Keratinocyte (primary cell): ENCODE data around the gene ROR1. TPM values are rescaled to one million over a fixed set of nuclear protein-coding genes. Genes with fewer than 3 reads are reported as not detected.

ENCODE experiments used
- DNase-seq: peaks from one replicate; pipeline ENCODE4 v3.0.0-alpha.2; 2011; ENCODE audit warnings: low read depth, missing footprints, low spot score
- FAIRE-seq: peaks from 2 replicates; lab custom pipeline; 2011; peaks lifted over from hg19 to GRCh38; lab: Jason Lieb, UNC
- H2AFZ ChIP-seq: 2 replicates; pipeline ENCODE4 v1.6.0; 2012; ENCODE audit warnings: low read length, control low read depth, inconsistent platforms; ENCODE audit not compliant: control insufficient read depth
- H3K27ac ChIP-seq: 2 replicates; pipeline ENCODE4 v1.5.1; 2011; ENCODE audit warnings: low read length; ENCODE audit not compliant: control insufficient read depth, insufficient read depth
- H3K27me3 ChIP-seq: 3 replicates; pipeline ENCODE4 v1.6.0; 2011; ENCODE audit warnings: low read length; ENCODE audit not compliant: control insufficient read depth, insufficient read depth; ENCODE audit errors: extremely low read depth
- H3K36me3 ChIP-seq, 2 experiments: 2 replicates in 1 of 2; 3 replicates in 1 of 2; pipeline ENCODE4 v1.5.1; 2011; ENCODE audit warnings: low read length in 2 of 2, mild to moderate bottlenecking in 1 of 2; ENCODE audit not compliant: control insufficient read depth in 2 of 2, insufficient read depth in 2 of 2; ENCODE audit errors: extremely low read depth in 1 of 2
- H3K4me1 ChIP-seq: 3 replicates; pipeline ENCODE4 v1.5.1; 2011; ENCODE audit warnings: low read length; ENCODE audit not compliant: control insufficient read depth, insufficient read depth; ENCODE audit errors: extremely low read depth
- H3K4me2 ChIP-seq: 3 replicates; pipeline ENCODE4 v1.6.0; 2011; ENCODE audit warnings: low read depth, low read length; ENCODE audit not compliant: control insufficient read depth, insufficient read depth; ENCODE audit errors: extremely low read depth
- H3K4me3 ChIP-seq, 3 experiments: fragments of 200-600 bp in 1 of 3; sonication (generic) in 1 of 3; 2 replicates in 2 of 3; 3 replicates in 1 of 3; pipeline ENCODE4 v1.5.1; 2011 to 2016; ENCODE audit warnings: low read length in 3 of 3, mild to moderate bottlenecking in 3 of 3, control low read depth in 2 of 3, inconsistent platforms in 1 of 3, low read depth in 1 of 3, mixed read lengths in 1 of 3, mixed run types in 1 of 3, moderate library complexity in 1 of 3; ENCODE audit not compliant: control insufficient read depth in 2 of 3, insufficient read depth in 2 of 3; ENCODE audit errors: extremely low read depth in 1 of 3
- H3K79me2 ChIP-seq: 2 replicates; pipeline ENCODE4 v1.6.0; 2012; ENCODE audit warnings: low read length; ENCODE audit not compliant: control insufficient read depth, insufficient read depth
- H3K9ac ChIP-seq: 3 replicates; pipeline ENCODE4 v1.6.0; 2011; ENCODE audit warnings: low read length; ENCODE audit not compliant: control insufficient read depth, insufficient read depth; ENCODE audit errors: extremely low read depth
- H3K9me1 ChIP-seq: 3 replicates; pipeline ENCODE4 v1.6.0; 2011; ENCODE audit warnings: low read length; ENCODE audit not compliant: control insufficient read depth, insufficient read depth; ENCODE audit errors: extremely low read depth
- H3K9me3 ChIP-seq: 2 replicates; pipeline ENCODE4 v1.5.1; 2012; ENCODE audit warnings: low read depth, low read length; ENCODE audit not compliant: control insufficient read depth
- H4K20me1 ChIP-seq: 3 replicates; pipeline ENCODE4 v1.6.0; 2011; ENCODE audit warnings: low read length; ENCODE audit not compliant: control insufficient read depth, insufficient read depth; ENCODE audit errors: extremely low read depth
- CTCF ChIP-seq, 3 experiments: IDR thresholded peaks in 1 of 3; conservative IDR thresholded peaks in 1 of 3; optimal IDR thresholded peaks in 1 of 3; 2 replicates in 2 of 3; 3 replicates in 1 of 3; pipeline versions ENCODE3 to v1.5.1; 2011; ENCODE audit warnings: low read length in 3 of 3, mild to moderate bottlenecking in 3 of 3, moderate library complexity in 2 of 3, control low read depth in 1 of 3, inconsistent platforms in 1 of 3; ENCODE audit not compliant: insufficient read depth in 2 of 3; ENCODE audit errors: extremely low read depth in 1 of 3
- EZH2 ChIP-seq: IDR thresholded peaks from one replicate; pipeline ENCODE4 v1.6.1; 2012; ENCODE audit warnings: inconsistent platforms, mild to moderate bottlenecking, low read length, moderate library complexity
- dilution Hi-C: fragments of 300-500 bp; cut with MboI; formaldehyde crosslinking; loops from one replicate; pipeline ENCODE4 v1.7.0; 2020; ENCODE audit warnings: low sequenced_read_pairs; ENCODE audit not compliant: extremely low pct_ligation_motif_present
- polyA plus RNA-seq, 5 experiments: library from polyadenylated mRNA; depleted of rRNA in 3 of 5; stranded (reverse) in 3 of 5; stranded (forward) in 1 of 5; unstranded in 1 of 5; fragments of >200 nt; gene quantifications; 1 replicate in 1 of 5; 2 replicates in 3 of 5; 3 replicates in 1 of 5; pipeline versions ENCODE4 v1.2.1 to v1.2.3, GENCODE V29; 2011 to 2012; ENCODE audit warnings: missing spikeins in 2 of 5, low read depth in 1 of 5, low replicate concordance in 1 of 5

ROR1 gene
- polyA plus RNA-seq, 1 donor (not counting 4 experiments of a cell fraction or from before 2014, with no cell fraction given) = 9.2 TPM

GRCh38 chr1:63885899-63886298 lies 112.1 kb downstream of the ROR1 start:
- Histone ChIP-seq H3K4me1 (no peaks in the 10 kb centered on the region), H3K27ac (no peak overlapping the region), H3K27me3 (no peaks in the 10 kb centered on the region), H4K20me1 (no peaks in the 10 kb centered on the region), H3K79me2 (no peaks in the 10 kb centered on the region), H3K9me1 (no peaks in the 10 kb centered on the region), H3K4me3 (no peak overlapping the region), H3K36me3 (no peaks in the 10 kb centered on the region), H3K4me2 (no peak overlapping the region), H3K9me3 (no peaks in the 10 kb centered on the region), H3K9ac (no peak overlapping the region), H2AFZ (no peak overlapping the region)
- dilution Hi-C loops = no loop called here
- no peak for DNase-seq
- TF ChIP-seq EZH2 (no peak), CTCF (optimal IDR thresholded peaks at IDR 0.05 in 1 of 3, IDR thresholded peaks at IDR 0.05 in 1 of 3, conservative IDR thresholded peaks at IDR 0.05 in 1 of 3; ENCODE audit: extremely low read depth in 1 of 3, insufficient read depth in 2 of 3, low read length in 3 of 3) (no peak)
- no peak for FAIRE-seq

GRCh38 chr1:63886340-63886739 lies 112.5 kb downstream of the ROR1 start:
- dilution Hi-C loops = no loop called here
- no peaks in the 10 kb centered on the region for H3K36me3 ChIP-seq
- no peaks in the 10 kb centered on the region for H3K4me1 ChIP-seq
- H3K4me2 ChIP-seq = no peak overlapping the region
- FAIRE-seq = no peak
- H2AFZ ChIP-seq = no peak overlapping the region
- no peaks in the 10 kb centered on the region for H3K9me1 ChIP-seq
- no peaks in the 10 kb centered on the region for H3K27me3 ChIP-seq
- no peak overlapping the region for H3K4me3 ChIP-seq
- no peak for TF ChIP-seq EZH2
- TF ChIP-seq CTCF (optimal IDR thresholded peaks at IDR 0.05 in 1 of 3, IDR thresholded peaks at IDR 0.05 in 1 of 3, conservative IDR thresholded peaks at IDR 0.05 in 1 of 3; ENCODE audit: extremely low read depth in 1 of 3, insufficient read depth in 2 of 3, low read length in 3 of 3) = no peak
- no peak for DNase-seq
- H4K20me1 ChIP-seq = no peaks in the 10 kb centered on the region
- no peak overlapping the region for H3K9ac ChIP-seq
- H3K27ac ChIP-seq = no peak overlapping the region
- H3K9me3 ChIP-seq = no peaks in the 10 kb centered on the region
- H3K79me2 ChIP-seq = no peaks in the 10 kb centered on the region
